Endothelial cell of umbilical vein (primary cell): Measurements from ENCODE around the gene GSE1. TPM values are rescaled to one million over a fixed set of nuclear protein-coding genes. Genes with fewer than 3 reads are reported as not detected.

Experiments
- BruUV-seq: library from RNA; stranded (reverse); fragments of 400-500 nt; replicated peaks from 2 replicates; lab custom pipeline; 2021; lab: Mats Ljungman, UMichigan
- CTCF ChIA-PET: fragments of 300-600, 350-600 bp; sonication (Branson Sonifier 250); formaldehyde crosslinking; loops from one replicate; lab custom pipeline; 2021; ENCODE audit warnings: antibody characterized with exemption, inconsistent platforms; lab: Charles Lee
- POLR2A ChIA-PET: fragments of 300-600, 350-600 bp; sonication (Branson Sonifier 250); formaldehyde crosslinking; loops from one replicate; lab custom pipeline; 2021; ENCODE audit warnings: antibody characterized with exemption, inconsistent platforms; lab: Charles Lee
- DNase-seq: peaks from one replicate; pipeline ENCODE4 v3.0.0-alpha.2; 2011; ENCODE audit warnings: low read depth, low spot score
- FAIRE-seq: peaks from 2 replicates; lab custom pipeline; 2011; peaks lifted over from hg19 to GRCh38; lab: Jason Lieb, UNC
- H2AFZ ChIP-seq: 2 replicates; pipeline ENCODE4 v1.6.0; 2012; ENCODE audit warnings: low read depth, low read length, control low read depth, inconsistent platforms
- H3K27ac ChIP-seq: 2 replicates; pipeline ENCODE4 v1.5.1; 2011; ENCODE audit warnings: low read depth, mild to moderate bottlenecking, control low read depth, low read length, moderate library complexity; ENCODE audit not compliant: insufficient read depth
- H3K27me3 ChIP-seq, 2 experiments: 2 replicates each; pipeline versions ENCODE4 v1.6.0 to v1.6.1; 2011; ENCODE audit warnings: low read length in 2 of 2, mixed read lengths in 1 of 2; ENCODE audit not compliant: control insufficient read depth in 2 of 2, insufficient read depth in 2 of 2
- H3K36me3 ChIP-seq, 2 experiments: 2 replicates in 1 of 2; 3 replicates in 1 of 2; pipeline ENCODE4 v1.5.1; 2011; ENCODE audit warnings: low read length in 2 of 2, mild to moderate bottlenecking in 1 of 2, moderate library complexity in 1 of 2; ENCODE audit not compliant: control insufficient read depth in 2 of 2, insufficient read depth in 2 of 2; ENCODE audit errors: extremely low read depth in 1 of 2
- H3K4me1 ChIP-seq: 3 replicates; pipeline ENCODE4 v1.5.1; 2011; ENCODE audit warnings: mild to moderate bottlenecking, low read length; ENCODE audit not compliant: control insufficient read depth, insufficient read depth; ENCODE audit errors: extremely low read depth
- H3K4me2 ChIP-seq: 2 replicates; pipeline ENCODE4 v1.6.1; 2011; ENCODE audit warnings: low read length, control low read depth, mixed read lengths; ENCODE audit not compliant: insufficient read depth
- H3K4me3 ChIP-seq, 3 experiments: fragments of 200-600 bp in 1 of 3; sonication (generic), shearing (Covaris generic) in 1 of 3; replicated peaks in 1 of 3; 2 replicates each; pipeline ENCODE4 v1.5.1; 2011 to 2016; ENCODE audit warnings: control low read depth in 3 of 3, low read length in 3 of 3, mild to moderate bottlenecking in 2 of 3, inconsistent platforms in 1 of 3, low read depth in 1 of 3, moderate library complexity in 1 of 3; ENCODE audit not compliant: insufficient read depth in 1 of 3
- H3K79me2 ChIP-seq: 2 replicates; pipeline ENCODE4 v1.6.0; 2012; ENCODE audit warnings: low read length, inconsistent platforms; ENCODE audit not compliant: control insufficient read depth, insufficient read depth
- H3K9ac ChIP-seq: replicated peaks from 2 replicates; pipeline ENCODE3; 2011; ENCODE audit warnings: low read length, control low read depth; ENCODE audit not compliant: insufficient read depth; ENCODE audit errors: extremely low read depth
- H3K9me1 ChIP-seq: replicated peaks from 3 replicates; pipeline ENCODE4 v1.6.0; 2011; ENCODE audit warnings: mild to moderate bottlenecking, low read length; ENCODE audit not compliant: control insufficient read depth, insufficient read depth; ENCODE audit errors: extremely low read depth
- H3K9me3 ChIP-seq: replicated peaks from 2 replicates; pipeline ENCODE4 v1.5.1; 2012; ENCODE audit warnings: low read length, inconsistent platforms; ENCODE audit not compliant: control insufficient read depth, insufficient read depth
- H4K20me1 ChIP-seq: replicated peaks from 2 replicates; pipeline ENCODE3; 2011; ENCODE audit warnings: mild to moderate bottlenecking, low read length; ENCODE audit not compliant: control insufficient read depth, insufficient read depth; ENCODE audit errors: extremely low read depth
- FOS ChIP-seq: IDR thresholded peaks from 2 replicates; pipeline ENCODE4 v1.6.1; 2011; ENCODE audit warnings: mild to moderate bottlenecking, low read length, moderate library complexity, borderline replicate concordance; ENCODE audit not compliant: insufficient read depth
- GATA2 ChIP-seq: IDR thresholded peaks from 2 replicates; pipeline ENCODE4 v1.7.0; 2011; ENCODE audit warnings: low read depth, mild to moderate bottlenecking, moderate library complexity, mixed read lengths, low read length; ENCODE audit not compliant: insufficient read length, insufficient read depth
- JUN ChIP-seq: IDR thresholded peaks from 2 replicates; pipeline ENCODE4 v1.6.1; 2011; ENCODE audit warnings: borderline replicate concordance, low read depth; ENCODE audit not compliant: insufficient read length, insufficient read depth
- MYC ChIP-seq: IDR thresholded peaks from one replicate; pipeline ENCODE4 v1.6.1; 2011; ENCODE audit warnings: mild to moderate bottlenecking, low read depth, low read length
- POLR2A ChIP-seq: IDR thresholded peaks from 2 replicates; pipeline ENCODE4 v1.6.1; 2012; ENCODE audit warnings: low read depth, mild to moderate bottlenecking, control low read depth, low read length
- dilution Hi-C: fragments of 300-500 bp; cut with MboI; formaldehyde crosslinking; loops from one replicate; pipeline ENCODE4 v1.15.0; 2019; ENCODE audit warnings: low sequenced_read_pairs; ENCODE audit not compliant: extremely low pct_ligation_motif_present
- intact Hi-C: fragments of 100-400 bp; cut with micrococcal nuclease; formaldehyde crosslinking; loops from one replicate; pipeline ENCODE4 v1.10.0; 2022
- polyA plus RNA-seq, 4 experiments: library from polyadenylated mRNA; depleted of rRNA in 3 of 4; stranded (reverse) in 3 of 4; unstranded in 1 of 4; fragments of >200 nt; gene quantifications; 2 replicates each; pipeline versions ENCODE4 v1.2.1 to v1.2.3, GENCODE V29; 2011 to 2012; ENCODE audit warnings: missing spikeins in 1 of 4
- total RNA-seq: library from RNA; stranded (reverse); gene quantifications from 2 replicates; pipeline ENCODE4 v1.2.3, GENCODE V29; 2021

GSE1 gene
- total and polyA plus RNA-seq, 2 donors (not counting 3 experiments of a cell fraction or from before 2014, with no cell fraction given), result 4.2 to 18.3 TPM

DNA sequence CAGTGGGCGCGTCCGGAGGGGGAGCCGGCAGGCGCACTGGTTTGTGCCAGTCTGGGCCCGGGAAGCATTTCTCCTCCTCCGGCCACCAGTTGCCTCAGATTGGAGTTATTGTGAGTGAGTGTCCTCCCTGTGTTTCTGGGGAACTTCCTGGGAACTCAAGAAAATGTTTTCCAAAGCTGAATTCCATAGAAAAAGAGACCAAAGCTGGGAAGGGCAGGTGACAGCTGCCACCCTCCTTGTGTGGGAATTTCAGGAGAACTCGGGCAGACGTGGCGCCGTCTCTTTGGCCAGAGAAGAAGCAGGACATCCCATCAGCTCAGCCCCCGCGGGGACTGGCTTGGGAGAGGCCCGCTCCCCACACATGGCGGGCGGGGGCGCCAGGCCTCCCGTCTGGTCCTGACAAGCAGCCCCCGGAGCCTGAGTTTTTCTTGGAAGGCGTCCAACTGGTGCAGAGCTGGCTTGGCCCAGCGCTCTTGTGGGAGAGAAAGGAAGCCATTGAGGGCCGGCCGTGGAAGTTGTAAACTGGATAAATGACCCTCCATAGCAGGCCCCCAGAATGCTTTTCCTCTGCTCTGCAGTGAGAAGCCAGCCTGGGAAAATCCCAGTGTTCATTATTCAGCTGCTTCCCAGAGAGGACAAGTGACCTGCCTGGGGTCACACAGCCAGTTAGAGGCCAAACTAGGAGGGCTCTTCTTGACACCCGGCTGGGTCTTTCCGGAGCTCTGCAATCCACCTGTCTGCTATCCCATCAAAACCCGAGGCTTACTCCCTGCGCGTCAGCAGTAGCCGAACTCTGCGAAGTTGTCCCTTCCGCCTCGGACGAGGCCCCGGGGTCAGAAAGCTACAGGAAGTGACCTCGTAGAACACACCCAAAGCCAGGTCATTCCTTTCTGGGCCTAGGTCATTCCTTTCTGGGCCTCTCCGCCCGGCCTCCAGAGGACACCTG lies 39.2 kb upstream of the GSE1 start:
- no peak for TF ChIP-seq POLR2A
- TF ChIP-seq MYC, result no peak
- no peak for TF ChIP-seq JUN
- TF ChIP-seq GATA2, result no peak
- no peak for TF ChIP-seq FOS
- no TSS peak for BruUV-seq
- Histone ChIP-seq H3K79me2 (no peaks in the 10 kb centered on the region), H3K4me3 (no peak overlapping the region), H2AFZ (no peak overlapping the region), H3K36me3 (no peaks in the 10 kb centered on the region), H3K27me3 (no peaks in the 10 kb centered on the region), H4K20me1 (no peaks in the 10 kb centered on the region), H3K27ac (no peak overlapping the region), H3K4me2 (no peak overlapping the region), H3K9ac (no peak overlapping the region), H3K9me1 (no peaks in the 10 kb centered on the region), H3K4me1 (peaks cover 19% of the 10 kb centered on the region), H3K9me3 (no peaks in the 10 kb centered on the region)
- FAIRE-seq, result peak; percentile 59
- dilution Hi-C loops, result no loop called here
- intact Hi-C loops, result no loop called here
- POLR2A ChIA-PET, result interaction anchor here (0.6 kb wide), 1 partner anchor 692 kb away, joined by 8 read pairs; no protein-coding TSS in a partner anchor
- peak; percentile 82 for DNase-seq
- CTCF ChIA-PET, result interaction anchor here (0.9 to 2.2 kb wide), 6 partner anchors 10 to 154 kb away, joined by 3 to 10 read pairs (median 4); no protein-coding TSS in a partner anchor
